Esophagus squamous epithelium (tissue), 4 donors: ENCODE measurements around the gene NTN5.

Experiments used
- CTCF ChIP-seq, 6 experiments: fragments of 450-650 bp in 4 of 6; fragments of 200-600 bp in 2 of 6; sonication (generic) in 2 of 6; IDR thresholded peaks; one replicate each; pipeline ENCODE4 v1.5.1; 2016 to 2019; ENCODE audit warnings: antibody characterized with exemption in 6 of 6, mild to moderate bottlenecking in 4 of 6, moderate library complexity in 4 of 6
- POLR2A ChIP-seq, 4 donors: fragments of 450-650 bp; IDR thresholded peaks; one replicate each; pipeline ENCODE4 v1.6.1; 2017; ENCODE audit warnings: antibody characterized with exemption in 4 of 4, mild to moderate bottlenecking in 4 of 4, moderate library complexity in 3 of 4

DNA sequence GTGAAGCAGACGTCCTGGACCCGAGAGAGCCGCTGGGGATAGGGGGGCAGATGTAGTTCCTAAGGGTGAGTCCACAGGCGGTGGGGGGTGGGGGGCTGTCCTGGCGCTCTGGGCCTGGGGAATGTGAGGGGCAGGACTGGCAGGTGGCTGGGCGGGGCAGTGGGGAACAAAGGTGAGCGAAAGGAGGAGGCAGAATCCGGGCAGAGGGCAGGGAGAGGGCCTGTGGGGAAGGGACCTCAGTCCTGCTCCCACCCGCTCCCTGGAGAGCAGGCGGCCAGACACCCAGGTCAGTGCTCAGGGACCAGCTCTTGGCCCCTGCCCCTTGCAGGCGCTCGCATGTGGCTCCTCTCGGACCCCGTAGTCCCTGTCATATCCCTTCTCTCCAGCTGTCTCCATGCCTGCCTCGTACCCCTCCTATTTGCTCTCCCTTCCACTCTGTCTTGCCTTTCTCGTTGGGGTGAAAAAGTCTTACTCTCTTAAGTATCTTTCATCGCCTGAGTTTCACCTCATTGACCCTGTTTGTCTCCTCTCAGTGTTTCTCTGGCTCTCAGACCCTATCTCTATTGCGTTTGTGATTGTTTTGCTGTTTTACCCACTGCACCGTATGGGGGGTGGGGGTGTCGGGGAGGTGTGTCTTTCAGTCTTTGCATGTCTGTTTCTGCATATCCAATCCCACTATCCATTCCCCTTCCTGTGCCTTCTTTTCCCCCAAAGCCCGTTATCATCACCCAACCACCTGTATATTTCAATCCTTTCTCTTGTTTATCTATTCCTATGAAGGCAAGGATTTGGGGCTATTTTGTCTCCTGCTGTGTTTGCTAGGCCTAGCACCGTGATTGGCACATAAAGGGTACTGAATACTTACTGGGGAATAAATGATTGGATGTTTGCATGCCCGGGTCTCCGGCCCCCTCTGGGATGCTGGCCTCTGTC is 47.8 kb downstream of the NTN5 start:
- TF ChIP-seq CTCF (IDR thresholded peaks at IDR 0.05) (no peak), POLR2A (IDR thresholded peaks at IDR 0.05) (no peak)
